HL-60/S4 treated with phorbol 12-myristate 13-acetate at 8.2 ng/mL for 4 days and 3 days (cell line): ENCODE measurements around the gene HMGCLL1.

Source experiments
- in situ Hi-C: fragments of 300-500 bp; cut with MboI; formaldehyde crosslinking; loops from 2 replicates; pipeline ENCODE4 v1.15.0; 2022; ENCODE audit warnings: low sequenced_read_pairs

Gene HMGCLL1

DNA sequence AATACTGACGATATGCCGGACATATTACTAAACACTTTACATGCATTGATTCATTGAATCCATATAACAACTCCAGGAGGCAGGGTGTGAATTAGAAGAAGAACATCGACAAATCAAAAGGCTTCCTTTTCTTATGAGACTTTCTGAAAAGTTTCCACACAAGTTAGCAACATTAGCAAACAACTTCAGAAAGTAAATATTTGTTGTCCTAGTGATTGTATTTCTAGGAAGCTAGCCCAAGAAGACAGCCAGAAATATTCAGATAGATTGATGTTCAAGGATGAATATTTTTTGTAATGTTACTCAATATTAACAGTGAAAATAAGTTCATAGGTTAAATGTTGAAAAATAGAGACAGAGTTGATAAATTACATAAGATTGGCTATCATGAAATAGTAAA lies 131.1 kb downstream of the HMGCLL1 start:
- in situ Hi-C loops, result no loop called here

DNA sequence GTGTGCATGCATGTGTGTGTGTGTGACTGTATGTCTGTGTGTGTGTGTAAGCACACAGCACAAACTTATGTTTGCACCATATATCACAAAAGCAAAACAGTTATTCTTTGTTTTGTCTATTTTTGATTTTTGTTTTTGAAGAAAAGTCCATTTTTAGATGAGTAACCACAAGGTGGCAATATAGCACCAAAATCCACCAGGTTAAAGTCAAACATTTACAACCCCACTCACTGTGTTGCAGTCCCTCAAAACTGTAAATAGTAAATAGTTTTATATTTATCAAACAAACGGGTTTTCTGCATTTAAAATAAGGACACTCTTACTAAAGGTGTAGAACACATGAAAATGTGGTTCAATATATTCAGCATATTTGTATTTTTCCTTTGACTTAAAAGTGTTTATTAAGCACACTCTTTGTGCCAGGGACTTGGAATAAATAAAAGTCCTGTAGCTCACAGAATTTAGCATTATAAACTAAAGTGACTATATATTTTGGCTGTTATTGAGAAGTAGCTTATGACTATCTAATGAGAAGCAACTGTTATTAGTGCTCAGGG lies 133.3 kb downstream of the HMGCLL1 start:
- in situ Hi-C loops, result no loop called here

DNA sequence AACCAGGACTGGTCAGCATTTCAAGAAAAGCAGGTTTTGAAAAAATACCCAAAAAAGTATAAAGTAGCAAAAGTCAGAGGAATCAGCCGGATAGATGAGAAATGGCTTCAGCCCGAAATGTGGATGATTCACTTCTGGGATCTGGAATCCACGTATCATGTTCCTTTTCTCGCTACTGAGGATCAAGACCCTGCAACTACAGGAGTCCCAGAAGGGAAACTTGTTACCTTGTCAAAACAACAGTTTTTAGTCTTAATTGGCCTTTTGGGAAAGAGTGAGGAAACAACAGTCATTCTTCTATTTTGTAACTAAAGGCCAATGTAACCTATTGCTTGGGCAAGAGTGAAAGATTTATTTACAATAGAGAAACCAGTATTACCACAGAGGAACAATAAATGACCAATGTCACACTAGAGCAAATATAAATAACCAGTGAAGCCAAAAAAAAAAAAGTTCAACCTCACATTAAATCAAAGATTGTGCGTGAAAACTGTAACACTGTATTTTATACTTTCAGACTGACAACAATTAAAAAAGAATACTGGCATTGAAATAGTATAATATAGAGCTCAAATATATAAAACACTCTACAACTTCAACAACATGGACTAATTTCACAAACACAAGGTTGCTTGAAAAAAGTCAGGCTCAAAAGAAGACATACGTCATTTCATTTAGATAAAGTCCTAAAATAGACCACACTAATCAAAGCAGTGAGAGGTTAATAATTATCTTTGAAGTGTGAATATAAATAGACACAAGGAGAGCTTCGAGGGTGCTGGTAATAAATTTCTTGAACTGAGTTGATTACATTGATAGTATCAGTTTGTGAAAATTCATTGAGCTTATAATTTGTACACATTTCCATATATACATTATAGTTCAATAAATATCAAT lies 135.5 kb downstream of the HMGCLL1 start:
- in situ Hi-C loops, result no loop called here

DNA sequence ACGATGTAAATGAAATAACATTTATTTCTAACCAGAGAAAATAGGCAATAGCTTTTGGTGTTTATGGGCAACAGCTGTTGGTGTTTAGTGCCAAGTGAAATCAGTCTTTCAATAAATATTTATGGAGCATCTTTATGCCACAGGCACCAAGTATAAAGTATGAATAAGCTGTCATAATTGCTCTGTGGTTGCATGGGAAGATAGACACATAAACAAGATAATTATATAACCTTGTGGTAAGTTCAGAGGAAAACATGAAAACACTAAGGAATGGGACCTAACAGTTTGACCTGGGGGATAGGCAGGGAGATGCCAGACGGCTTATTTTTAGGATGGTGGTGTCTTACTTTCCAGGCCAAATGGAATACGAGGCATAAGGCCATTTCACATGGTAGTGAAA lies 140.8 kb downstream of the HMGCLL1 start:
- in situ Hi-C loops, result no loop called here

DNA sequence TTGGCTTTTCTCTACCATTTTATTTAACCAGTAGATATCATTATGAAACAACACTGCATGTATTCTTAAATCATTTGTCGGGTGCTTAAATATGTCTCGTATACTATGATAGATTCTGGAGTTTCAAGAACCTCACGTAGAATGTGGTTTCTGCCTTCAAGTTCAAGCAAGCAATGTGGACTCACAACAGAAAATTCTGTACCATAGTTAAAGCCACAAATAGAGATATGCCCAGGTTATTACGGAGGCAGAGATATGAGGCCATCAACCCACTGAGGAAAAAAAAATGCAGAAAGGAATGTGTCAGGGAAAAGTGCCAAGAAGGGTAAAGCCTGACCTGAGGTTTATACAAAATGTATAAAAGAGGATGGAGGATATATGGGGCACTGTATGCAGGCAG lies 141.9 kb downstream of the HMGCLL1 start:
- in situ Hi-C loops, result no loop called here

DNA sequence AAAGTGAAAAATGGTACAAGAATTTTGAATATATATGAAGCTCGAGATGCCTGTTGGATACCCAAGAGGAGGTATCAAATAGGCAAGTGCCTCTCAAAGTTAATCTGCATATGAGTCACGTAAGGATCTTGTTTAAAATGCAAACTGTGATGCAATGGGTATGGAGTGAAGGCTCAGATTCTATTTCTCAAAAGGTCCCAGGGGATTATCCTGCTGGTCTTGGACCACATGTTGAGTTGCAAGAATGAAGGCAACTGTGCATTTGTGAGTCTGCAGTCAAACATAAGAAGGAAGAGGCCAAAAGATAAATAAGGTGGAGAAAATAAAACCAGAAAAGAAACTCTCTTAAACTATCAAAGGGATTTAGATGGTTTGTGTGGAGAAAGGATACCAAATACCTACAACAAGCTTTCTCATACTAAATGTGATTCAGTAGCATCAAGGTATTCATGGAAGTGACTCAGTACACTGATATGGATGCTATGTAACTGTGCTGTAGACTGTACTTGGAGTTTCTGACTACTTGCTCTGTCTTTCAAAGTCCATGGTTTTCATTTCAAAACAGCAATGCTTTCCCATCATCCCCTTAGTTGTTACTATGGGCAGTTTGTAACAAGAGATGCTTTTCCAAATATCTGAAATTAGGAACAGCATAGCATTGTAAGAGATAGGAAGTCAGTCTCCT lies 145.4 kb downstream of the HMGCLL1 start:
- in situ Hi-C loops, result no loop called here

DNA sequence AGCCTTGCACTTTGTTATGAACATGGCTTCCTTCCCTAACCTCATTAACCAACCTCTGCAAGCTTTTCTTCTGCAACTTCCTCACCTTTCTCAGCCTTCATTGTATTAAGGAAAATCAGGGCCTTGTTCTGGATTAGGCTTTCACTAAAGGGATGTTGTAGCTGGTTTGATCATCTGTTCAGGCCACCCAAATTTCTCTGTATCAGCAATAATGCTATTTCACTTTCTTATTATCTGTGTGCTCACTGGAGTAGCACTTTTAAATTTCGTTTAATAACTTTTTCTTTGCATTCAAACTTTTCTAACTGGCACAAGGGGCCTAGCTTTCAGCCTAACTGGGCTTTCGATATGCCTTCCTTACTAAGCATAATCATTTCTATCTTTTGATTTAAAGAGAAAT lies 155.1 kb downstream of the HMGCLL1 start:
- in situ Hi-C loops, result no loop called here

DNA sequence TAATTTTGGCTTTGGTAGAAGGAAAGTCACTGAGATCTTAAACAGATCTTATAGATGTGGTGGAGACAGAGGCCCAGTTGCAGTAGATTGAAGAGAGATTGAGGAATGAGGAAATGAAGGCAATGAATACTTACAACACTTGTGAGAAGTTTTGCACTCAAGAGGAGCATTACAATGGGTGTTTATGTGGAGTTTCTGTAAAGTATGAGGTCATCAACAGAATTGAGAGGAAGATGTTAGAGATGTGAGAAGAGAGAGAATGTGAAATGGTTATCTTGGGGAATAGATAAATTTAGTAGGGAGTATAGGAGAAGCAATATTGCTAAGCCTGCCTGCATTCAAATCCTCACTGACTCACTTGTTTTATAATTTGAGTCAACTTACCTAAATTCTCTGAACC lies 168.3 kb downstream of the HMGCLL1 start:
- in situ Hi-C loops, result no loop called here

DNA sequence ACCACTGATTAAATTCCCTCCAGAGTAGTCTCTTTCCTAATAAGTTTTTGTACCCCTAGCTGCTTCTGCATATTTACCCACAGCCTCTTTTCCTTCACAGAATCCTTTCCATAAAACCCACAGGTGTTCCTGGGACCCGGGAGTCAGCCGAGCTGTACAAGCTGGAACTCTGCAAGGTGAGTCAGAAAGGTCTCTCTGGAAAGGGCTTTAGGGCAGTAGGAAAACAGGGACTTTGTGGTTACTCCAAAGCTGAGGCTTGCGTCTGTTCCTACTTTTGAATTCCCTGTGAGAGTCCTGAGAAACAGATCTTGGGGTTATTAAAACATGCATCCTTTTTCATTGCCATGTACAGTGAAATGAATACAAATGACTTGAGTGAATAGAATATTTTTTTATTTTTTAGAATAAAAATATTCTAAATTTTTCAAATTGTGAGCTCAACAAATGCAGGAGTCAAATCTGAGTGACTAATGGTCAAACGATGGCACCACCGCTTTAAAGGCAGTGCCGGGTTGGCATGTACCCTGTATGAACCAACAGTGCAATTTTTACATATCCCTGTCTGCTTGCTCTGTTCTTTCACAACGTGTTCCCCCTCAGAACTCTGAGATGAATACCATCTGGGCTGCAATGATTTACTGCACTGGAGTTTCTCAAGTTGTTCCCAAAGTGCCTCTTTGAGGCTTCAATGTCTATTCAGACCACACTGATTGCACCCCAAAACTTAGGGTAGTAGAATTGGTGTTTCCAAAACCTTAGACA lies 173.3 kb downstream of the HMGCLL1 start:
- in situ Hi-C loops, result no loop called here

DNA sequence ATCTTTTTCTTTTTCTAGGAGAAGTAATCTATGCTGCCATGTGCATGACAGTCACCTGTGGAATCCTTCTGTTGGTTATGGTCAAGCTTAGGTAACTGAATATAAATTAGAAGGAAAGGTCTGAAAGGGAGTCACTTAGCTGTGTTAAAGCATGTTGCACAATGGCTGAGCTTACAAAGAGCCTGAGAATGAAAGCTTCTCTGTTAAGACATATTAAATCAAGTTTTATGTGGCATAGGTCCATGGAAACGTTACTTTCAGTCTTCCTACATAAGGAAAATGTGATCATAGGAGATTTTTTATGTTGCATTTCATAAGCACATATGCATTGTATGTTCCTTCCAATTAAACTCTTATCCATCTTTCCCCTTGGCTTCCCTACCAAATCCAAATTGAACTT lies 179.6 kb downstream of the HMGCLL1 start:
- in situ Hi-C loops, result no loop called here

DNA sequence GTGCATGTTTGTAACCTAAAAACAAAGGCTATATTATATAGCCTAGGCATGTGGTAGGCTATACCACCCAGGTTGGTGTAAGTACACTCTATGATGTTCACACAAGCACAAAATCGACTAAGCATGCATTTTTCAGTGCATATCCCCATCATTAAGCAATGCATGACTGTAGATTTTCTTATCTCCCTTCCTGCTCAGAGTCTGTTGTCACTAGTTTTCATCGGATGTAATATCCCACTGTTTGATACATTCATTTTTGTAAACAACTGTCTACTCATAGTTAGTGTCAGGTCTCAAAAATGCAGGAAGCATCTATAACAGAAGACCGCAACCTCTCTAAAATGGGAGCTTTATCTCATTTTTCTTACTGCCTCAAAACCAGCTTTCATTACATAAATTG lies 181.0 kb downstream of the HMGCLL1 start:
- in situ Hi-C loops, result no loop called here

DNA sequence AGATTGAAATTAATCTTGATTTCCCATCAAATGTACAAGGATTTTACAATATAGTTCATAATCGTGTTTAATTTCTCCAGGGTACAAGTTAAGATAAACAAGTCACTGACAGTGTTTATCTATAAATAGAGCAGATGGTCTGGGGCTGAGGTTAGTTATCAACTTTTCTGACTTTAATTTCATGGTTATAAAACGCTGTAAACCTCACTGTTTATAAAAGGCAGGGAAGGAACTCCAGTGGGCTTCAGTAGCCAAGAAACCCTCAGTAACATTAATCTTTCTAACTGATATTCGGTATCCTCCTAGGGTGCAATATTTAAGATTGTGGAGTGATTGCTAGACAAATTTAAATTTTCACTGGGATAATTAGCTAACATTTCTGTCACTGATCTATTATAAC lies 183.1 kb downstream of the HMGCLL1 start:
- in situ Hi-C loops, result no loop called here

DNA sequence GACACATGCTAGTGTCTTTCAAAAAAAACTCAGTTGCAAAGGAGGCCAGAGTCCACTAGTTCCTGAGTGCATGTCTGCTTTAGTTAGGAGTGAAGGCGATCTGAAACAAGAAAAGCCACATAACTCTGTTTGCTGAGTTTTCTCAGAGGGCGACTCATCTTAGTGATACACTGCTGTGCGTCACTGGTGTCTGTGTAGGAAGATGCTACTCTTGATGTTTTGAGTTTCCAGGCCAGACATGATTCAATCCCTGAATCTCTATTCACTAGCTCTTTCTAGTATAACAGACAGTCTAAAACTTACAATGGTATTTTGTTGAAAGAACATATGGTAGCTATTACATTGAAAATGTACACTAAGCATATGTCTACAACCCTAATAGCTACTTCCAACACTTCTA lies 190.8 kb downstream of the HMGCLL1 start:
- in situ Hi-C loops, result no loop called here
